RKO (cell line): ENCODE measurements around the gene WAS.
"Not testable (repeated sequence)": the region's sequence is repeated elsewhere in the genome, so short reads cannot be mapped to it uniquely, and the experiment has no call there.

Experiments used
- DNase-seq: peaks from one replicate; pipeline ENCODE4 v3.0.0-alpha.2; 2016; ENCODE audit warnings: low spot score

WAS gene

GRCh38 chrX:48683411-48683982, at the start of gene WAS:
Gene WAS, plus strand, starts transcription at chrX:48683799. Its CDS starts 55 bp downstream, at chrX:48683854.
- no peak for DNase-seq

DNA sequence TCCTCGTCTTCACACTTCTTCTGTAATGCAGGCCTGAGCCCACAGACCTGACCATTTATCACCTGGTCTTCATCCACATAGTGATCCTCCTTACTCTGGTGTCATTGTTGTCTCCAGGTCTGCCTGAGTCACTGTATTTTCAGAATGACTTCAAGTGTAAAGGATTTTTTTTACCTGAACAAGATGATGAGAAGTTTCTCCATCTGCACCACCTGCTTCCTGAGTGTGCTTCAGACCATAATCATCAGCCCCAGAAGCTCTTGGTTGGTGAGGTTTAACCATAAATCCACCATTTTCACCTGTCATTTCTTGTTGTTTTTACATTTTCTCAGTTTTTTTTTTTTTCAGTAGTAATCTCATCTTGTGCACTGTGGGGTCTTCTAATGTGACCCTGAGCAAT, 47.3 kb upstream of the WAS start:
- no peak for DNase-seq

DNA sequence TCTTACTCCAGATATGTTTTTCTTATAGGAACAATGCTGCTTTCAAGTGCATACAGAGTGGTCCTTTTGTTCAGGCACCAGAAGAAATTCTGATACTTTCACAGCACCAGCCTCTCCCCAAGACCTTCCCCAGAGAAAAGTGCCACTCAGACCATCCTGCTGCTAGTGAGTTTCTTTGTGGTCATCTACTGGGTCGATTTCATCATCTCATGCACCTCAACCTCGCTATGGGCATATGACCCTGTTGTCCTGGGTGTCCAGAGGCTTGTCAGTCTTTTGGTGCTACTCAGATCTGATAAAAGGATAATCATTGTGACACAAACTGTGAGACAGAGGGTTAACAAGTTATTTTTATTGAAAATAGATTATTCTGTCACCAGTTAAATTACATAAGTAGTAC, 46.8 kb upstream of the WAS start:
- no peak for DNase-seq

- DNase-seq: no peak
These were observed 37.9 kb upstream of the WAS start for GRCh38 chrX:48645669-48646068.

- peak; percentile 68 for DNase-seq
These were observed 35.3 kb upstream of the WAS start for GRCh38 chrX:48648336-48648751.

DNA sequence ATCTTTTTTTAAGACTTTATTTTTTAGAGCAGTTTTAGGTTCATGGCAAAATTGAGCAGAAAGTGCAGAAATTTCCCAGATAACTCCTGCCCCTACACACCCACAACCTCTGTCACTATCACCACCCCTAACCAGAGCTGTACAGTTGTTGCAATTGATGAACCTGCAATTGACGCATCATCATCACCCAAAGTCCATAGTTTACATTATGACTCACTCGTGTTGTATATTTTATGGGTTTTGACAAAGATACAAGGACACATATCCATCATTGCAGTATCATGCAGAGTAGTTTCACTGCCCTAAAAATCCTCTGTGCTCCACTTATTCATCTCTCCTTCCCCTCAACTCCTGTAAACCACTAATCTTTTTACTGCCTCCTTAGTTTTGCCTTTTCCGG, 34.5 kb upstream of the WAS start:
- DNase-seq: peak; percentile 27

GRCh38 chrX:48652055-48652579, 31.5 kb upstream of the WAS start:
- DNase-seq: not testable (repeated sequence)

DNA sequence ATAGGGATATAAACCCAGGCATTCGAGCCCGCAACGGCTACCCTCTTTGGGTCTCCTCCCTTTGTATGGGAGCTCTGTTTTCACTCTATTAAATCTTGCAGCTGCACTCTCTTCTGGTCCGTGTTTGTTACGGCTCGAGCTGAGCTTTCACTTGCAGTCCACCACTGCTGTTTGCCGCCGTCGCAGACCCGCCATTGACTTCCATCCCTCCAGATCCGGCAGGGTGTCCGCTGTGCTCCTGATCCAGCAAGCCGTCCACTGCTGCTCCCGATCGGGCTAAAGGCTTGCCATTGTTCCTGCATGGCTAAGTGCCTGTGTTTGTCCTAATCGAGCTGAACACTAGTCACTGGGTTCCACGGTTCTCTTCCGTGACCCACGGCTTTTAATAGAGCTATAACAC, 28.9 kb upstream of the WAS start:
- not testable (repeated sequence) for DNase-seq

GRCh38 chrX:48659686-48660085, 23.9 kb upstream of the WAS start:
- not testable (repeated sequence) for DNase-seq

- peak; percentile 7 for DNase-seq
These were observed 20.4 kb upstream of the WAS start for GRCh38 chrX:48663241-48663640.

DNA sequence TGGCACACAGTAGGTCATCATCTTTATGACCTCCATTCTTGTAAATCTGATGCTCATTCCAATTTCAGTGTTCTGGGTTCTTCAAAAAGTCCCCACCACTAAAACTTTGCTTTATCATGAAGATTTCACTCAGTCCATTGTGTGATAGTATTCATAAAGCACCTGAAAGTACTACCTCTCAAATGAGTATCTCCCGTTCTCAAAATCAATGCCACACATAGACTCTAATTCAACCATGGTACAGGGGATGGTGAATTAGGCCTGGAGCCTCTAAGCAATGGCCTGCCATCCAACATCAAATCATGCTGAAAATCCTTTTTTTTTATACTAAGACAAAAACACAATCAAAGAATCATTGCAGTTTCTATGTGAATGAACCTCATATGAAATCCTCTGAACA, 19.4 kb upstream of the WAS start:
- no peak for DNase-seq

DNA sequence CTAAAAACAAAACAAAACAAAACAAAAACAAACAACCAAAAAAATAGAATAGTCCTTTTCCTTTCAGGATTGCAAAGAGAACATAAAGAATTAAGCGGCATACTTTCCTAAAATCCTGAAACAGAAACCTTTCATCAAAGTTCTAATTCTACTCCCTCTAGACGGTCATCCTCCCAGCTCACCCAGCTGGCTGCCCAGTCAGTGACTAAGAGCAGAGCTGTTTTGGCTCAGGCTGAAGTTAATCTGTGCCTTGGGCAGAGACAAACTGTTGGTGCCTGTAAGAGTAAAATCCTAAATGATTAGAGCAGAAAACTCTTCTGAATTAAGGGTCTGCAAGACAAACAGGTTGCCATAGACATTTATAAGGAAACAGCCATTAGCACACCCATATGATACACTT, 17.6 kb upstream of the WAS start:
- peak; percentile 14 for DNase-seq

DNA sequence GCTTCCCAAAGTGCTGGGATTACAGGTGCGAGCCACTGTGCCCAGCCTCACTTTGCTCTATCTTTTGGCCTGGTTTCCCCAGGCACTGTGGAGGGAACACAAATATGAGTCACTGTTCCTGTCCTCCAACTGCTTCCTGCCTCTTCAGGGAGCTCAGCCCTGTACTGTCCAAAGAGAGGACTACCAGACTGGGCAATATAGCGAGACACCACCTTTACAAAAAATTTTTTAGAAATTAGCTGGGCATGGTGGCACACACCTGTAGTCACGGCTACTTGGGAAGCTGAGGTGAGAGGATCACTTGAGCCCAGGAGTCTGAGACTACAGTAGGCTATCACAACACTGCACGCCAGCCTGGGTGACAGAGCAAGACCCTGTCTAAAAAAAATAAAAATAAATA, 16.9 kb upstream of the WAS start:
- DNase-seq: no peak

DNA sequence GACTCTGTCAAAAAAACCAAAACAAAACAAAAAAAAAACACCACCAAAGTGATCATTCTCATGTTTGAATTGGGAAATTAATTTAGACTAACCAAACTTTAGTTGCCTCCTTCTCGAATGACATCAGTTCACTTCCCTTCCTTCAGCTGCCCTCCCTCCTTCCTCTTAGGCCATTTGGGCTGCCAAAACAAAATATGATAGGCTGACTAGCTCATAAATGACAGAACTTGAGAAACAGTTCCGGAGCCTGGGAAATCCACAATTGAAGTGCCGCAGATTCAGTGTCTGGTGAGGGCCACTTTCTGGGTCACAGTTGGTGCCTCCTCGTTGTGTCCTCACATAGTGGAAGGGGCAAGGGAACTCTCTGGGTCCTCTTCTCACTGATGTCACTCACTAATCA, 16.1 kb upstream of the WAS start:
- DNase-seq: no peak

DNA sequence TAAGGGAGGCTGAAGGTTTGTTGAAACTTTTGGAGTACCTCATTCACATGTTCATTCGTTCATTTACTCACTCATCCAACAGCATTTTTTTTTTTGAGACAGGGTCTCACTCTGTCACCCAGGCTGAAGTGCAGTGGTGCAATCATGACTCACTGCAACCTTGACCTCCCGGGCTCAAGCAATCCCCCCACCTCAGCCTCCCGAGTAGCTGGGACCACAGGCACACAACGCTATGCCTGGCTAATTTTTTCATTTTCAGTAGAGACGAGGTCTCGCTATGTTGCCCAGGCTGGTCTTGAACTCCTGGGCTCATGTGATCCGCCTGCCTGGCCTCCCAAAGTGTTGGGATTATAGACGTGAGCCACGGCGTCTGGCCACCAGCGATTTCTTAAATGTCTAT, 15.4 kb upstream of the WAS start:
- not testable (repeated sequence) for DNase-seq

- DNase-seq: peak; percentile 89
These were observed 7.3 kb upstream of the WAS start for GRCh38 chrX:48676106-48676892.

DNA sequence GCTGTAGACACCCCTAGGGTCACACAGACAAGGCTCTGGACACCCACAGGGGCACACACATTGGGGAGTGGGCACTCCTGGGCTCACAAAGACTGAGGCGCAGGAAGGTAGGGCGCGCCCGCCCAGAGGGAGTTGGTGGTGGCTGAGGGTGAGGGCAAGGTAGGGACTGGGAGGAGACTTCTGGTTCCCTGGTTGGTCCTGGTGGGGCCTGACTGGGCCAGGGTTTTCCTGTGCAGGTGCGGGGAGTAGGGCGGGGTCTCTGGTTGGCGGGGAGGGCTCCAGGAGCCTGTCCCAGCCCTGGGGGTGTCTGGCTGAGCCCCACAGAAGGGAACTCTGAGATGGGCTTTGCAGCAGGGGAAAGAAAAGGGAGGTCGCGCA, 6.7 kb upstream of the WAS start:
- DNase-seq: no peak

DNA sequence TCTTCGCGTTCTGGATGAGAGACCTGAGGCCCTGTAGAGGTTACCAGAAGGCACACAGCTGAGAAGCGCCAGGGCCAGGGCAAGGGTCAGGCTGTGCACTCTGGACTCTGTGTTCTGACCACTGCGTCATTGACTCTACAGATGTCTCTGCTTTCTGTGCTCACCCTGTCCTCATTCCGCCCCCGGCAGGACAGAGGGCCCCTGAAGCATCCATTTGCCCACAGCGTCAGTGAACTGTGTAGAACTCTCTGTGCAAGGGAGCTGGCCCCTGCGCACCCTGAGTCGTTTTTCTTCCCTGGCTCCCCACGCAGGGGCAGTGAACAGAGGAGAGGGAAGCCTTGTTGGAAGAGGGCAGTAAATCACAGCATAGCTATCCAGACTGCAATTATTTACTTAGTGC, 6.1 kb upstream of the WAS start:
- no peak for DNase-seq

DNA sequence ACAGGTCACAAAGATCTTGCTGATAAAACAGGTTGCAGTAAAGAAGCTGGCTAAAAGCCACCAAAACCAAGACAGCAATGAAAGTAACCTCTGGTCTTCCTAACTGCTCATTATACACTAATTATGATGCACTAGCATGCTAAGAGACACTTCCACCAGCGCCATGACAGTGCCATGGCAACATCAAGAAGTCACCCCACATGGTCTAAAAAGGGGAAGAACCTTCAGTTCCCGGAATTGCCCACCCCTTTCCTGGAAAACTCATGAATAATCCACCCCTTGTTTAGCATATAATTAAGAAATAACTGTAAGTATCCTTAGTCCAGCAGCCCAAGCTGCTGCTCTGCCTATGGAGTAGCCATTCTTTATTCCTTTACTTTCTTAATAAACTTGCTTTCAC, 3.1 kb upstream of the WAS start:
- not testable (repeated sequence) for DNase-seq

DNA sequence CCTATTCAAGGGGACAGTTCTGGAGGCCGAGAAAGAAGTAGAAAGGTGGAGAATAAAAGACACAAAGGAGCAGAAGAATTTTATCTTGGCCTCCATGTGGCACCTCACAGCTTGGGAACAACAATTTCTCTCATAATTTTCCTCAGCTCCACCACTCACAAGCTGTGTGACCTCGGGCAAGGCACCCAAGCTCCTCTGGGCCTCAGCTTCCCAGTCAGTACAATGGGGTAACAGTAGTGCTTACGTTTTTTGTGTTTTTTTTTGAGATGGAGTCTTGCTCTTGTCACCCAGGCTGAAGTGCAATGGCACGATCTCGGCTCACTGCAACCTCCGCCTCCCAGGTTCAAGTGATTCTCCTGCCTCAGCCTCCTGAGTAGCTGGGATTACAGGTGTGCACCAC, 2.7 kb upstream of the WAS start:
- DNase-seq: not testable (repeated sequence)

DNA sequence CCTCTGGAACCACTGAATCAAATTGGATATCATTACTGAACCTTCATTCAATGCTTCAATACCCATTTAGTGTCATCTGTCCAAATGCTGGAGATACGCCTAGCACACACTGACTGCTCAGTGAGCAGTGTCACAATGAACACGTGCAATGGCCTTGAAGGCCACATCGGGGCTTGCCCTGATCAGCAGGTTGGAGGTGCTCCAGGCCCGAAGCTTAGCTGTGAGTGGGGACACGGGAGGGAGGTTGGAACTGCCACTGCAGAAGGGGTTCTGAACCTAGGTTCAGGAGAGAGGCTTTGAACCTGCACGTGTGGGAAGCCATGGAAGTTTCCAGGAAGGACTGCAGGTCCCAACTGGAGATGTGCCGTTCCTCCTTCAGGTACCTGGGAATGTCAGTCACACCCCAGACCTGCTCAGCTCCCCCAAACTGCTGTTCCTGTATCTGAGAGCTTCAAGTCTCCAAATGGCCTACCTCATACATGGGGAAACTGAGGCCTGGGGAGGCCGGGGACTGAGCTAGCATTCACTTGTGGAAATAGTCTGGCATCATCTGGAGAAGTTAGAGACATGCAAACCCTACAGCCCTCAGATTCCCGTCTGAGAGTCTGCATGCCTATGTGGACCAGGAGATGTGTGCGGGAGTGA, 1.9 kb upstream of the WAS start:
- no peak for DNase-seq

DNA sequence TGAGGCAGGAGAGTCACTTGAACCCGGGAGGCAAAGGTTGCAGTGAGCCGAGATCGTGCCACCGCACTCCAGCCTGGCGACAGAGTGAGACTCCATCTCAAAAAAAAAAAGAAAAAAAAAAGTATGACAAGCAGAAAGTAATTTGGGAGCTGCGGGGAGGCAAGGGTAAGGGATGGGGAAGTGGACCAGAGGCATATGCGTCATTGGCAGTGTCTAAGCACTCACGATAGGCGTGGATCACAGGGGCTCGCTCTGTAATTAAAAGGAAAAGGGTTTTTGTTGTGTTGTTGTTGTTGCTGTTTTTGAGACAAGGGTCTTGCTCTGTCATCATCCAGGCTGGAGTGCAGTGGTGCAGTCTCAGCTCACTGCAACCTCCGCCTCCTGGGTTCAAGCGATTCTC, 804 bp upstream of the WAS start:
- DNase-seq: not testable (repeated sequence)

DNA sequence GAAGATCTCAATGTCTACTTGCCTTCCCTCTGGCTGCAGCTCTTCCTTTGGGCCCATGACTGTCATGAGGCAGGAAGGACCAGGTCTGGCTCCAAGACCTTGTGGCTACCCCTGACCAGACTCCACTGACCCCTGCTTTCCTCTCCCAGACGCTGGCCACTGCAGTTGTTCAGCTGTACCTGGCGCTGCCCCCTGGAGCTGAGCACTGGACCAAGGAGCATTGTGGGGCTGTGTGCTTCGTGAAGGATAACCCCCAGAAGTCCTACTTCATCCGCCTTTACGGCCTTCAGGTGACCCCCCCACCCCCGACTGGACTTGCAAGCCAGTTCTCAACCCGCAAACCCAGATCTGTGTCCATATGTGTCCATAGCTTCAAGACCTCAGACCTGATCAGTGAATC, 535 bp downstream of the WAS start:
- DNase-seq: no peak
